ENCODE measurements around the gene PPIP5K1.
"Not testable (repeated sequence)": the region's sequence is repeated elsewhere in the genome, so short reads cannot be mapped to it uniquely, and the experiment has no call there.

Gene PPIP5K1

DNA sequence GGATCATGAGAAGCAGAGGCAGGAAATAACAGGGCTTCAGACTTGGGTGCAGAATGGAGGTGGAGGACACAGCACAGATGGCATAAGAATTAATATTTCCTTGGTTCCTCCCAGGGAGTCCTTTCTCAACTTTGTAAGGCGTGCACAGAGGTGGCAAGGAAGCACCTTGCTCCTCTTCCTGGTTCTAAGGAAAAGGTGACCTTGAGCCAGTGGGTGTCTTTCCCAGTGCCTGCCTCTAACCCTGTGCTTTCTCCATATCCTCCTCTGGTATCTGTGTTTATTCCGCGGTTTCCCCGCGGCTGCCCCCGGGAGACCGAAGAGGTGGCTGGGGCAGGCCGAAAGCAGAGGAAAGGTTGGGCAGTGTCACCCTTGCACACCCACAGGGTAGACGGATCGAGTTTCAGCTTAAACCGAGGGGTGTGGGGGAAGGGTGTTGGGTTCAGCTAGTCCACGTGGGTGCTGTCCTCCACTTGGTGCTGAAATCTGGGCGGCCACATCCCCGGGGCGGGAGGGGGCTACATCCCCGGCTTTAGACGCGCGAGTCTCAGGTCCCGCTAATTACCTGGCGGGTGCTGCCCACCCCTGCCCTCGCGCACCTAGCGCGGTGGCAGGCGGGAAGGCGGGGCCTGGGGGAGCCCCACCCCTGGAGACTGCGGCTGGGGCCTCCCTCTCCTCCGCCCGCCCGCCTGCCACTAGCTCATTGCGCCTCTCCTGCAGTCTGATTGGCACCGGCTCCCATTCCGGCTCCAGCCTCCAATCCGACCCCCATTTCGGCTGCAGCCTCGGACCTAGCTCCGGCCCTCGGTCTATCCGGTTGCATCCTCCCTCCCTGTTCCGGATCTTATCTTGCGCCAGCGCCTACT is 3.6 kb upstream of the PPIP5K1 start, which contains the start of gene CKMT1B:
CKMT1B (plus strand) TSS at position 700 of the 863 bp plus-strand sequence. CDS start 192 bp downstream, outside the sequence.
- not testable (repeated sequence) for H3K36me3 ChIP-seq (ENCODE audit: control insufficient read depth, insufficient read depth, low read length); H3K4me3 ChIP-seq (ENCODE audit: extremely low read depth, insufficient read depth, low read length, poor library complexity, severe bottlenecking); H3K9me3 ChIP-seq (ENCODE audit: control insufficient read depth, low read length); H3K4me1 ChIP-seq (ENCODE audit: control insufficient read depth, insufficient read depth, low read length, poor library complexity, severe bottlenecking); H3K27ac ChIP-seq (ENCODE audit: low read depth, low read length, severe bottlenecking)
- WGBS, 2 experiments (ENCODE audit: insufficient coverage in 2 of 2) = no CpG with 5 or more reads among the region's 43 CpGs

DNA sequence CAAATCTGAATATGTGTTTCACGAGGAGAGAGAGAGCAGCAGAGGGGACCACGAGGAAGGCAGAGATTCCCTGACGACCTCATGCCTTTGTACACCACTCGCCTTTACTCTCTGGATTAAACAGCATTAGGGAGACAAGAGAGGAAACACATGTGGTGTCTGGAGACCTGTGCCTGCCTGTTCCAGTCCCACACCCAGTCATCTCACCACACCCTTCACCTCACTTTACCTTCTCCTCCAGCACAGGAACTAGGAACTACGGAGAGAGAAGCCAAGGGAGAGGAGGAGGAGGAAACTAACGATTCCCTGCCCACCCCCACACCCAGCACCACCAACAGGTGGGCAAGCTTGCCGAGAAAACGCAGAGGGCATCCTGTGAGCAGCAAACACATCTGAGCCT is 2.8 kb upstream of the PPIP5K1 start:
- H3K36me3 ChIP-seq (ENCODE audit: control insufficient read depth, insufficient read depth, low read length); H3K9me3 ChIP-seq (ENCODE audit: control insufficient read depth, low read length); H3K4me1 ChIP-seq (ENCODE audit: control insufficient read depth, insufficient read depth, low read length, poor library complexity, severe bottlenecking); H3K4me3 ChIP-seq (ENCODE audit: extremely low read depth, insufficient read depth, low read length, poor library complexity, severe bottlenecking); H3K27ac ChIP-seq (ENCODE audit: low read depth, low read length, severe bottlenecking): not testable (repeated sequence)
- no CpG with 5 or more reads among the region's 8 CpGs for WGBS, 2 experiments (ENCODE audit: insufficient coverage in 2 of 2)

DNA sequence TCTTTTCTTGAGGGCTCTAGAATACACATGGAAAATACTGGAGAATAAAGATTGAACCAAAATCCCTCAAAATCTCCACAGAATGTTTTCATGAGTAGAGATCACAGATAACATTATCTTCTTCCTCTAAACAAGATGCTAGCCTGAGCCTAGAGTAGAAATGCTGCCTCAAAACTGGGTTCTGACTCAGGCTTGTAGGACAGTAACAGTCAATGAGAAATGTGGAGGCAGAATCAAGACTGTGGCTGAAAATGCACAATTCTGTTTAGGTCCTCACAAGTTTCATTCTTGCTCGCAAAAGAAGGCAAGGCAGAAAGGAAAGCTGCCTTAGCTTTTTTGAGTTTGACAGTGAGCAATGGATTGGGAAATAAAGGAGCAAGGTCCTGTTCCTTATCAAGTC is 15.4 kb downstream of the PPIP5K1 start:
- not testable (repeated sequence) for H3K4me1 ChIP-seq (ENCODE audit: control insufficient read depth, insufficient read depth, low read length, poor library complexity, severe bottlenecking); H3K27ac ChIP-seq (ENCODE audit: low read depth, low read length, severe bottlenecking); H3K9me3 ChIP-seq (ENCODE audit: control insufficient read depth, low read length); H3K36me3 ChIP-seq (ENCODE audit: control insufficient read depth, insufficient read depth, low read length); H3K4me3 ChIP-seq (ENCODE audit: extremely low read depth, insufficient read depth, low read length, poor library complexity, severe bottlenecking)
- WGBS, 2 experiments (ENCODE audit: insufficient coverage in 2 of 2) = no CpG with 5 or more reads among the region's 1 CpG

DNA sequence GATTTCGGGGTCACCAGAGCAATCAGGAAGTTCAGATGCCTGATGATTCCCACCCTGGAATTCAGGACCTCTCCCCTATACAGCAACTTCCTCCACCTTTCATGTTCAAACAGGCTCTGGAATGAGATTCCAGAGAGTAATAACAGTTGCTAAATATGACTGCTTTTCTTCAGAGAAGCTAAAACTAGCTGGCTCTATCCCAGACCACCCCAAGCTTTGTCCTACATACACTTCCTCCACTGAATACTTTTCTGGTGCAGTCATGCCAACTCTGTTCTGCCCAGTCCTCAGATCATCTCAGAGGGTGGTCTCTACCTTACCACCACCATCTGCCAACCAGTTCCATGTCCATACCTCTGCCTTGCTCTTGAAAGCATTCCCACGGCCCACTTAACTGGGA is 23.4 kb downstream of the PPIP5K1 start:
- WGBS, 2 experiments (ENCODE audit: insufficient coverage in 2 of 2) = no CpG with 5 or more reads among the region's 2 CpGs

DNA sequence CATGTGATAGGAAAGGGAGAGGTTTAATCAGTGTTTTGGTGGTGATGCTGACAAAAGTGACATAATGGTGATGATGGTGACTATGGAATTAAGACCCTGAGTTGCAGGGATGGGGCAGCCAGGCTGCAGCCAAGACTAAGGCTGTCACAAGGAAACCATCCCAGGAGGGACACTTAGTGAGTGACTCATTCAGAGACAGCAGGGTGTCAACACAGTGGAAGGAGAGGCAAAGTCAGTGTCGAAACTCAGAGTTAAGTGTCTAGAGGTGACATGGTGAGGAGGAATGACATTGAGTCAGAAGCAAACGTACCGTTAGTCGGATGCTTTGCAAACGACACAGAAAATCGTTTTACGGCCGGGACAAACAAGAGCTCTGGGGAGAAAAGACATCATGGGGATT is 26.2 kb downstream of the PPIP5K1 start:
- H3K4me3 ChIP-seq (ENCODE audit: extremely low read depth, insufficient read depth, low read length, poor library complexity, severe bottlenecking); H3K9me3 ChIP-seq (ENCODE audit: control insufficient read depth, low read length): not testable (repeated sequence)
- no CpG with 5 or more reads among the region's 8 CpGs for WGBS, 2 experiments (ENCODE audit: insufficient coverage in 2 of 2)

More for the DNA sequence above, 23.4 kb downstream of the PPIP5K1 start:
- H3K36me3 ChIP-seq (ENCODE audit: control insufficient read depth, insufficient read depth, low read length); H3K9me3 ChIP-seq (ENCODE audit: control insufficient read depth, low read length); H3K27ac ChIP-seq (ENCODE audit: low read depth, low read length, severe bottlenecking); H3K4me1 ChIP-seq (ENCODE audit: control insufficient read depth, insufficient read depth, low read length, poor library complexity, severe bottlenecking); H3K4me3 ChIP-seq (ENCODE audit: extremely low read depth, insufficient read depth, low read length, poor library complexity, severe bottlenecking): not testable (repeated sequence)

DNA sequence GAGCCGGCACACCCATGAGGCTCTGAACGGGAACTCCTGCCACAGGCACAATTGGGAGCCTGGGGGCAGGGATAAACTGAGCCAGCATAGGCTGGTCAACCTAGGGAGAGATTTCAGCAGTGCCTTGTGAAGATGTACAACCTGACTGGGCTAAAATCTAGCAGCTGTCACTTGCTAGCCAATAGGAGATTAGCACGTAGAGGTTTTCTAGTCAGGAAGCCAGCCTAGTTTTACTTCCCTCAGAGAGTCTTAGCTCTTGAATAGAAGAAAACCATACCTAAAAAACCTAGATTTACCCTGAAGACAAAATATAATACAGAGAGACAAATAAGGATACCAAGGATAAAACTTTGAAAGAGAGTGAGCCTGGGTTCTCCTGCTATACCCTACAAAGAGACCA is 27.3 kb downstream of the PPIP5K1 start:
- H3K27ac ChIP-seq (ENCODE audit: low read depth, low read length, severe bottlenecking); H3K9me3 ChIP-seq (ENCODE audit: control insufficient read depth, low read length); H3K4me3 ChIP-seq (ENCODE audit: extremely low read depth, insufficient read depth, low read length, poor library complexity, severe bottlenecking); H3K36me3 ChIP-seq (ENCODE audit: control insufficient read depth, insufficient read depth, low read length); H3K4me1 ChIP-seq (ENCODE audit: control insufficient read depth, insufficient read depth, low read length, poor library complexity, severe bottlenecking): not testable (repeated sequence)
- no CpG with 5 or more reads among the region's 3 CpGs for WGBS, 2 experiments (ENCODE audit: insufficient coverage in 2 of 2)

More for the DNA sequence above, 26.2 kb downstream of the PPIP5K1 start:
- not testable (repeated sequence) for H3K27ac ChIP-seq (ENCODE audit: low read depth, low read length, severe bottlenecking); H3K4me1 ChIP-seq (ENCODE audit: control insufficient read depth, insufficient read depth, low read length, poor library complexity, severe bottlenecking); H3K36me3 ChIP-seq (ENCODE audit: control insufficient read depth, insufficient read depth, low read length)

DNA sequence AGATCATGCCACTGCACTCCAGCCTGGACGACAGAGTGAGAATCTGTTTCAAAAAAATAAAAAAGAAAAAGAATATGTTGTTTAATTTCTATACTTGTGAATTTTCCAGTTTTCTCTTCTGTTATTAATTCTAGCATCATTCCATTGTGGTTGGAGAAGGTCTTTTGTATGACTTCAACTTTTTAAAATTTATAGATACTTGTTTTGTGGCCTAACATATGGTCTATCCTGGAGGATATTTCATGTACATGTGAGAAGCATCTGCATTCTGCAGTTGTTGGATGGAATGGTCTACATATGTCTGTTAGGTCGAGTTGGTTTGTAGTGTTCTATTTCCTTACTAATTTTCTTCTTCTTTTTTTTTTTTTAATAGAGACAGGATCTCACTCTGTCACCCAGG is 37.0 kb downstream of the PPIP5K1 start:
- no peaks in the 10 kb centered on the region for H3K9me3 ChIP-seq (ENCODE audit: control insufficient read depth, low read length)
- no peak overlapping the region for H3K4me3 ChIP-seq (ENCODE audit: extremely low read depth, insufficient read depth, low read length, poor library complexity, severe bottlenecking)
- no CpG with 5 or more reads among the region's 2 CpGs for WGBS, 2 experiments (ENCODE audit: insufficient coverage in 2 of 2)
- no peaks in the 10 kb centered on the region for H3K36me3 ChIP-seq (ENCODE audit: control insufficient read depth, insufficient read depth, low read length)
- no peaks in the 10 kb centered on the region for H3K4me1 ChIP-seq (ENCODE audit: control insufficient read depth, insufficient read depth, low read length, poor library complexity, severe bottlenecking)
- H3K27ac ChIP-seq (ENCODE audit: low read depth, low read length, severe bottlenecking) = no peak overlapping the region

DNA sequence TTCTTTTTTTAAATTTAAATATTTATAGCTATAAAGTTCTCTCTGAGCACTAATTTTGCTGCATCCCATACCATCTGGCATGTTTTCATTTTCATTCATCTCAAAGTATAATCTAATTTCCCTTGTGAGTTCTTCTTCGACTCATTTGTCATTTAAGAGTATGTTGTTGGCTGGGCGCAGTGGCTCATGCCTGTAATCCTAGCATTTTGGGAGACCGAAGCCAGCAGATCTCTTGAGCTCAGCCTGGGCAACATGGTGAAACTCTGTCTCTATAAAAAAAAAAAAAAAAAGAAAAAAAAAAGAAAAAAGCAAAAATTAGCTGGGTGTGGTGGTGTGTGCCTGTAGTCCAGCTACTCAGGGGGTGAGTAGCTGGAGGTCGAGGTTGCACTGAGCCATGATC is 37.8 kb downstream of the PPIP5K1 start:
- 96% methylated on average over 4 of the region's 4 CpGs; no CpG with 5 or more reads in 1 of the 2 experiments for WGBS, 2 experiments (ENCODE audit: insufficient coverage in 2 of 2)

DNA sequence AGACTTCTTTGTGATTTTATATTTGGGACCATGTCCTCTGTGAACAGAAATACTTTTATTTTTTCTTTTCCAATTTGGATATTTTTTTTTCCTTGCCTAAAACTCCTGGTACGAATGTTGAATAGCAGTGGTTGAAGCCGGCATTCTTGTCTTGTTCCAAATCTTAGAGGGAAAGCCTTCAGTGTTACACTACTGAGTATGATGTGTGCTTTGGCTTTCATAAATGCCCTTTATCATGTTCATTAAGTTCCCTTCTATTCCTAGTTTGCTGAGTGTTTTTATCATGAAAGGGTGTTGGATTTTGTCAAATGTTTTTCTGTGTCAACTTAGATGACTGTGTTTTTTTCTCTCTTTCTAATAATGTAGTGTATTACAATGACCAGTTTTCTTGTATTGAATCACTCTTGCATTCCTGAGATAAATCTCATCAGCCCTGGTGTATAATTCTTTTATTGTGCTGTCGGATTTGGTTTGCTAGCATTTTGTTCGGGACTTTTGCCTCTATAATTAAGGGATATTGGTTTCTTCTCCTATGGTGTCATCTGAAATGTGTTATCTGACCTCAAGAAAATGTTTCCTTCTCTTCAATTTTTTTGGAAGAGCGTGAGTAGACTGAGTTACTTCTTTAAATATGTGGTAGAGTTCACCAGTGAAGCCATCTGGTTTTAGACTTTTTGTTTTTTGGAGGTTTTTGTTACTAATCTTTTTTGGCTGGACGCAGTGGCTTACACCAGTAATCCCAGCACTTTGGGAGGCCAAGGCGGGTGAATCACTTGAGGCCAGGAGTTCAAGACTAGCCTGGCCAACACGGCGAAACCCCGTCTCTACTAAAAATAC is 39.3 kb downstream of the PPIP5K1 start:
- Histone ChIP-seq H3K27ac (ENCODE audit: low read depth, low read length, severe bottlenecking) (no peak overlapping the region), H3K4me3 (ENCODE audit: extremely low read depth, insufficient read depth, low read length, poor library complexity, severe bottlenecking) (no peak overlapping the region), H3K9me3 (ENCODE audit: control insufficient read depth, low read length) (peaks cover 5% of the 10 kb centered on the region), H3K4me1 (ENCODE audit: control insufficient read depth, insufficient read depth, low read length, poor library complexity, severe bottlenecking) (no peaks in the 10 kb centered on the region), H3K36me3 (ENCODE audit: control insufficient read depth, insufficient read depth, low read length) (no peaks in the 10 kb centered on the region)
- 89 to 100% methylated on average over 2 to 3 of the region's 10 CpGs for WGBS, 2 experiments (ENCODE audit: insufficient coverage in 2 of 2)

More for the DNA sequence above, 37.8 kb downstream of the PPIP5K1 start:
- peaks cover 5% of the 10 kb centered on the region for H3K9me3 ChIP-seq (ENCODE audit: control insufficient read depth, low read length)
- H3K4me1 ChIP-seq (ENCODE audit: control insufficient read depth, insufficient read depth, low read length, poor library complexity, severe bottlenecking) = no peaks in the 10 kb centered on the region
- H3K4me3 ChIP-seq (ENCODE audit: extremely low read depth, insufficient read depth, low read length, poor library complexity, severe bottlenecking) = no peak overlapping the region
- H3K36me3 ChIP-seq (ENCODE audit: control insufficient read depth, insufficient read depth, low read length) = no peaks in the 10 kb centered on the region
- no peak overlapping the region for H3K27ac ChIP-seq (ENCODE audit: low read depth, low read length, severe bottlenecking)

DNA sequence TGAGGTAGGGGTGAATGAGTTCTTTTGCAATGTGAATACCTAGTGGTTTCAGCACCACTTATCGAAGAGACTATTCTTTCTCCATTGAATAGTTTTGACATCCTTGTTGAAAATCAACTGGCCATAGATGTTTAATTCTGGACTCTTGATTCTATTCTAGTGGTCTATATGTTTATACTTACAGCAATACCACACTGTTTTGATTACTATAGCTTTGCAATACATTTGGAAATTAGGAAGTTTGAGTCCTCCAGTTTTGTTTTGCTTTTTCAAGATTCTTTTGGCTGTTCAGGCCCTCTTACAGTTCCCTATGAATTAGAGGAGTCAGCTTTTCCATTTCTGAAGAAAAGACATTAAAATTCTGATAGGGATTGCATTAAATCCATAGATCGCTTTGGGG is 42.5 kb downstream of the PPIP5K1 start:
- H3K27ac ChIP-seq (ENCODE audit: low read depth, low read length, severe bottlenecking) = no peak overlapping the region
- peaks cover 5% of the 10 kb centered on the region for H3K9me3 ChIP-seq (ENCODE audit: control insufficient read depth, low read length)
- WGBS, 2 experiments (ENCODE audit: insufficient coverage in 2 of 2) = 100% methylated on average over 1 of the region's 2 CpGs
- H3K4me1 ChIP-seq (ENCODE audit: control insufficient read depth, insufficient read depth, low read length, poor library complexity, severe bottlenecking) = no peaks in the 10 kb centered on the region
- no peaks in the 10 kb centered on the region for H3K36me3 ChIP-seq (ENCODE audit: control insufficient read depth, insufficient read depth, low read length)
- no peak overlapping the region for H3K4me3 ChIP-seq (ENCODE audit: extremely low read depth, insufficient read depth, low read length, poor library complexity, severe bottlenecking)

Data from mesodermal cell (in vitro differentiated cells).